ENCODE data around the gene ATP5F1A.
"Not testable (repeated sequence)": the region's sequence is repeated elsewhere in the genome, so short reads cannot be mapped to it uniquely, and the experiment has no call there.

The ATP5F1A gene

DNA sequence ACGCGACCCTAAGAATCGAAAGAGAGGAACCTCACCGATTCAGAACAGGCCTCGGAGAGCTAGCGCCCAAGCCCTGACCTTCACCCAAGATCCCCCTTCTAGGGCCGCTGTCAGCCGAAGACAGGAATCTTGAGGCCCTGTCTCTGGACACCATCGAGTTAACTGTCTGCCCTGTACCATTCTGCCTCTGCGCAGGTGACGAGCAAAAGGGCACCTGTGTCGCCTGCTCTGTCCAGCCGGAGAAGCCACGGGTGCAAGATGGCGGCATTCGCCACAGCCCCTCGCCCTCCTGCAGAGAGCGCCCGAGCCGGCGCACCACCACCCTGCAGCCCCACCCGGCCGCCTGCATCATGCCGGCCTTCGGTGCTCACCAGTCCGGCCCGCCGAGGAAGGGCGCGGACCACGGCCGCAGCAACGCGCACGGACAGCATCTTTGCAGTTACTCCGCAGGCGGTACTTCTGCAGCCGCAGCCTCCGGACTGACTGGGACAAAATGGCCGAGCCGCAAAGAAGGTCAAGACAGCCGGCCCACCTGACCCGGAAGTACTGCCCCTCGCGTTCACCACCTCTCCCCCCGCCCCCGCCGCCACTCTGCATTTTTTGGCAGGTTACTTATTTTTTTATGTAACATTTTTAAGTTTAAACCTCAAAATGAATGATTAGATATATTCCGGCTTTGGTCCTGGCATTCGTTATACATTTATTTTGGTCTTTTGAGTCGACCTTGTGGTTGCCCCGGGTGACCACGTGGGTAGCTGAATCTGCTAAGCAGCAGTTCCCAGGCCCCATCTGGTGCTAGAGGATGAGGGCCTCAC lies at the start of gene ATP5F1A:
Gene ATP5F1A (minus strand): TSS at position 496 of the 815 bp plus-strand sequence. CDS start 65 bp downstream, at position 431.
- peak; percentile 75 for DNase-seq

DNA sequence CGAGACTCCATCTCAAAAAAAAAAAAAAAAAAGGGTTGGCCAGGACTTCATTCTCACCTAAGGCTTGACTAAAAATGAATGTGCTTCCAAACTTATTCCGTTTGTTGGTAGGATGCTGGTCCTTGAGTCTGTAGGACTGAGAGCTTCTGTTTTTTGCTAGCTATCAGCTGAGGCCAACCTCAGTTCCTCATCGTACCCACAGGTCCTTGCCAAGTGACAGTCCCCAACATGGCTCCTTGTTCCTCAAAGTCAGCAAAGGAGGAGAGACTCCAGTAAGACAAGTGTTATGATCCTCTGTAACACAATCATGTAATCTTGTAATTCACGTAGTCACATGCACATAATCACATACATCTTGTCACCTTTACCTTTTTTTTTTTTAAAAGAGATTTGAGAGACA lies 43.1 kb upstream of the ATP5F1A start:
- no peak for DNase-seq

DNA sequence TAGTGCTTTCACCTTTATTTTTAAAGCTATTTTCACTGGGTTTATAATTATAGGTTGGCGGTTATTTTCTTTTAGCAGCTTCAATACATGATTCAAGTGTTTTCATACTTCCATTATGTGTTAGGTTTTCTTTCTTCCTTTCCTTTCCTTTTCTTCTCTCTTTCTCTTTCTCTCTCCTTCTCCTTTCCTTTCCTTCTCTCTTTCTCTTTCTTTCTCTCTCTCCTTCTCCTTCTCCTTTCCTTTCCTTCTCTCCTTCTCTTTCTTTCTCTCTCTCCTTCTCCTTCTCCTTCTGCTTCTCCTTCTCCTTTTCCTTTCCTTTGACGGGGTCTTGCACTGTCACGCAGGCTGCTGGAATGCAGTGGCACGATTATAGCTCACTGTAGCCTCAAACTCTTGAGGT lies 42.1 kb upstream of the ATP5F1A start:
- DNase-seq = no peak

DNA sequence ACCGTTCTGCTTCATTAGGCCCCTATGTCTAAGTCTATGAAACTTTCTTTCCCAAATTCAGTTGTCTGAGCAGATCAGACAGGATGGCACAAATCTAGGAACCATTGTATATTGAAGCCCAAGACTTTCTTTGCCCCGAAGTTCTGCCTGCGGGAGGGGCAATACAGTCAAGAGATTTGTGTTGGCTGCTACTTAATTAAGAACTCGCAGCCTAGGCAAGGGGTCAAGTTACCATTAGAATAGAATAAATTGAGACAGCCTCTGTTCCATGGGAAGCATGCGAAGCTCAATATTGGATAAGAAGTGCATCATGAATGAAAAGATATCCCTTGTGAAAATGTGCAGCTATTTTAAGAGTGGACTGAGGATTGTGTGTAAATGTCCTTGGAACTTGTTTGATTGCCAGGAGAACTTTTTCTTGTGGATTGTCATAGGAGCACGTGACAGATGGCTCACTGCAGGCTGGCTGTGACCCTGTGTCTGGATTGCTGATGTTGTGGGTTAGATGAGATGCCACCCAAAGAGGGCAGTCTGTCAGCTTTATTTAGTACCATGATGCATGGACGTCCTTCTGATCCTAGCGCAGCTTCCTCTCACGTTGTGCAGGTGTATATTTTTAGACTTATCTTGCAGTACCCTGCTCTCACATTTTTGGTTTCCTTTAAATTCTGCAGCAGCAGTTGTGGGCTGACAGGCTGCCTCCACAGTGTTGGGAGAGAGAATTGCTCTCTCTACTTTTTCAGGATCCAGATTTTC lies 37.0 kb upstream of the ATP5F1A start:
- DNase-seq = no peak

DNA sequence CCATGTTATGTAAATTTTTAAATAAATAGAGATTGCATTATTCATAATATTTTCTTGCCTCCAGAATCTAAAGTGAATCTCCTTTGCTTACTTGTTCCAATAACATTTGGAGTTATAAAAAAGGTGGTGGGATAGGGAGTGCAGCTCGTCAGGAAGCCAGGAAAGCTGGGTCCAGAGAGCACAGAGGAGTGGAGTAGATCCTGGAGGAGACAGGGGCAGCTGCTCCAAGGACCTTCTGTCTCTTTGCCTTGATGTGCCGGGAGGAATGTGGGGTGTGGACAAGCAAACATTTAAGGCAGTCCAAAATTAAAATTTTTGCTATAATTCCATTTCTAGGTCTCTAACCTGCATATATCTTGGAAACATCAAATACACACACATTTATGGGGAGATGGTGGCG lies 35.4 kb upstream of the ATP5F1A start:
- DNase-seq = no peak

DNA sequence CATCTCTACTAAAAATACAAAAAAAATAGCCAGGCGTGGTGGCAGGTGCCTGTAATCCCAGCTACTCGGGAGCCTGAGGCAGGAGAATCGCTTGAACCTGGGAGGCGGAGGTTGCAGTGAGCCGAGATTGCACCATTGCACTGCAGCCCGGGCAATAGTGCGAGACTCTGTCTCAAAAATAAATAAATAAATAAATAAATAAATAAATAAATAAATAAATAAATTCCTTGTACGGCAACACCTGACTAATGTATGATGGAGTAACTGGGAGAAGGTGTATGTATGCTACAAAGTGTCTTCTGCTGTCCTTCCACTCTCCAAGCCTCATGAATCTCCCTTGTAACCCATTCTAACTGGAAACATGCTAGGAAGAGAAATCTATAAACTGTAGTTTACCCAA lies 32.5 kb upstream of the ATP5F1A start:
- not testable (repeated sequence) for DNase-seq

DNA sequence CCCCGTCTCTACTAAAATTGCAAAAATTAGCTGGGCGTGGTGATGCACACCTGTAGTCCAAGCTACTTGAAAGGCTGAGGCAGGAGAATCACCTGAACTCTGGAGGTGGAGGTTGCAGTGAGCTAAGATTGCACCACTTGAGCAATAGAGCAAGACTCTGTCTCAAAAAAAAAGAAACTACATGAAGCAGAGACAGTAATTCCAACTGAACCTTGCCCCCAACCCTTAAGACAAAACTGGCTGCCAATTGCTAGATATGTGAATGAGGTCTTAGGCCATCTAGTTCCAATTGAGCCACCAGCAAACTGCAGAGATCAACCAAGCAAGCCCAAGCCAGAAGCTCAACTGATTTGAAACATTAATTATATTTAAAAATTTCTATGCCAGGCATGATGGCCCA lies 32.0 kb upstream of the ATP5F1A start:
- no peak for DNase-seq

DNA sequence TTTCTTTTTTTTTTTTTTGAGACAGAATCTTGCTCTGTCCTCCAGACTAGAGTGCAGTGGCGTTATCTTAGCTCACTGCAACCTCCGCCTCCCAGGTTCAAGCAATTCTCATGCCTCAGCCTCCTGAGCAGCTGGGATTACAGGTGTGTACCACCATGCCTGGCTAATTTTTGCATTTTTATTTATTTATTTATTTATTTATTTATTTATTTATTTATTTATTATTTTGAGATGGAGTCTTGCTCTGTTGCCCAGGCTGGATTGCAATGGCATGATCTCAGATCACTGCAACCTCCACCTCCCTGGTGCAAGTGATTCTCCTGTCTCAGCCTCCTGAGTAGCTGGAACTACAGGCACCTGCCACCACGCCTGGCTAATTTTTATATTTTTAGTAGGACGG lies 28.5 kb upstream of the ATP5F1A start:
- not testable (repeated sequence) for DNase-seq

DNA sequence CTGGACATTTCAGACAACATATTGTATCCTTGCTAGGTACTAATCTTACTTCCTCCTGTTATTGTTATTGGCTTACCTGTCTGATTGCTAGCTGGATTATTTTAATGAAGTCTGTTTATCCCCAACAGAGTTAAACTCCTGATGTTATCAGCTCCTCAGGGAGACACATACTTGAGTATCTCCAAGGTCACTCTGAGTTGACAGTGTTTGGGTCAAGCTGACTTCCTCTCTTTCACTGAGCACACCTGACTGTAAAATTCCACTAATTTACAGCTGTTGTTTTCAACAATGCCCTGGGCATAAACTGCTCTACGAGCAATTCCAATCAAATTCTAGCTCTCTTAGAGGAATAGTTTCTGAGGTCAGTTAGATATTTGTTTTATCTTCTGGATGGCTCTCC lies 15.7 kb upstream of the ATP5F1A start:
- no peak for DNase-seq

DNA sequence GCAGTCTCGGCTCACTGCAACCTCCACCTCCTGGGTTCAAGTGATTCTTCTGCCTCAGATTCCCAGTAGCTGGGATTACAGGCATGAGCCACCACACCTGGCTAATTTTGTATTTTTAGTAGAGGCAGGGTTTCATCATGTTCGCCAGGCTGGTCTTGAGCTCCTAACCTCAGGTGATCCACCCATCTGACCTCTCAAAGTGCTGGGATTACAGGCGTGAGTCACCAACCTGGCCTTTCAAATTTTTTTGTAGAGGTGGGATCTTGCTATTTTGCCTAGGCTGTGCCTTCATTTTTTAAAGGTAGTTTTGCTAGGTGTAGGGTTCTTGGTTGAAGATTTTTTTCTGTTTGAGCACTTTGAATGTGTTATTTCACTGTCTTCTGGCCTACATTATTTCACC lies 12.3 kb upstream of the ATP5F1A start:
- no peak for DNase-seq

DNA sequence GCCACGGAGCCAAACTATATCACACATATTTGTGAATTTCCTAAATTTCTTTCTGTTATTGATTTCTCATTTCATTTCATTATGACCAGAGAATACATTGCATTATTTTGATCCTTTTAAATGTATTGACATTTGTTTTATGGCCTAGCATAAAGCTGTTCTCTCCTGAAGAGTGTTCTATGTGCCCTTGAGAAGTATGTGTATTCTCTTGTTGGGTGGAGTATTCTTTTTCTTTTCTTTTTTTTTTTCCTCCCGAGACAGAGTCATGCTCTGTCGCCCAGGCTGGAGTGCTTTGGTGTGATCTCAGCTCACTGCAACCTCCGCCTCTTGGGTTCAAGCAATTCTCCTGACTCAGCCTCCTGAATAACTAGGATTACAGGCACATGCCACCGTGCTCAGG lies 11.3 kb upstream of the ATP5F1A start:
- no peak for DNase-seq

DNA sequence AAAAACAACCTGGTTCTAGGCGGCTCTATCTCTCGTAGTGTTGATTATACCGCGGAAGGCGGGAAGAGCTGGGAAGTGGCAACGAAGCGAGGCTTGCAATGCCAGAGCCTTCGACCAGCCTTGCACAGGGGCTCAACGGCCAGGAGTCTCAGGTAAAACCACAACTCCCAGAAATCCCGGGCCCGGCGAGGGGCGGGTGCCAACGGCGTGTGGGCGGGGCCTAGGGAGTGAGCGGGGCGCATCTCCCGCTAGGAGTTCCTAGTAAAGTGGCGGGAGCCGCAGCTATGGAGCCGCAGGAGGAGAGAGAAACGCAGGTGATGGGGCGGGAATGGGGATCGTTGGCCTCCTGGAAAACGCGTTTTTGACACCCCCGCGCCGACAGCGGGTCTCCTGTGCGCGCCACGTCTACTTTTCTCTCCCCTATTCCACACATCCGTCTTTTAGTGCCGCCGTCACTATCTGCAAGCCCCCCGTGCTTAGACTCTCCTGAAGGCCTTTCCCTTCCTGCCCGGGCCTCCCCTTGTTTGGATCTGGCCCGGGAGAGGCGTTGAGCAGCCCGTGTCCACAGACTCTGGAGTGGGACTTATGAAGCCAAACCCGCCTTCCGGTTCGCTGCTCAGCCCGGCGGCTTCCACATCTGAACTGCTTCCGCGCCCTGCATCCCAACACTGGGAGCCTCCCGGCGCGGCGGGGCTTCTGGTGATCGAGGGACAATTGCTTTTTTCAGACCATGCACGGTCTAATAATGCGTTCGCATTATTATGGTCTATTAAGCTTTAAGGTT lies 6.2 kb upstream of the ATP5F1A start, which contains the start of gene HAUS1:
Gene HAUS1 (plus strand): TSS at position 258 of the 784 bp plus-strand sequence. CDS start 27 bp downstream, at position 285.
- DNase-seq = peak; percentile 96

DNA sequence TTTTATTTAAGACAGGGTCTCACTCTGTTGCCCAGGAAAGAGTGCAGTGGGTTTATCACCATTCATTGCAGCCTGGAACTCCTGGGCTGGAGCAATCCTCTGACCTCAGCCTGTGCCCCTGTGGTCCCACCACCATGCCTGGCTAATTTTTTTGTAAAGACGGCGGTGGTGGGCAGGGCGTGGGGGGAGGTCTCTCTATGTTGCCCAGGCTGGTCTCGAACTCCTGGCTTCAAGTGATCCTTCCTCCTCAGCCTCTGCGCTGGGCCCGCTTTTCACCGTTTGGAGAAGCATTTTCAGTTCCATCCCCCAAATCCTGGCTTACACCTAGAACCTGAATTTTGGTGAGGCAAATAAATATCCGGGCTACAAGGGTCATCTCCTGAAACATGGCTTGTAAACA lies 1.4 kb upstream of the ATP5F1A start:
- DNase-seq = no peak

DNA sequence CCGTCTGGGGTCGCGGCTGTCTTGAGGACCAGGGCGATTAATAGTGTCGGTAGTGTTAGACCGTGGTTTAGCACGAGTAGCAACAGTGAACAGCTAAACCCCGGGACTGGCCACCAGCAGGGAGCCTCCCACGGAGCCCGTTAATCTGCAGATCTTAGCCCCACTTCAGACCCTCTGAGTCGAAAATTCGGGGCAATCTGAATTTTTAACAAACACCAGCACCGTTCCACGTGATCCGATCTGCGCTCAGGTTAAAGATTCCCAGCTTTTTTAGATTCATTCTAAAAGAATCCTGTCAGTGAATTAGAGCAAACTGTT lies 479 bp upstream of the ATP5F1A start:
- DNase-seq = no peak

DNA sequence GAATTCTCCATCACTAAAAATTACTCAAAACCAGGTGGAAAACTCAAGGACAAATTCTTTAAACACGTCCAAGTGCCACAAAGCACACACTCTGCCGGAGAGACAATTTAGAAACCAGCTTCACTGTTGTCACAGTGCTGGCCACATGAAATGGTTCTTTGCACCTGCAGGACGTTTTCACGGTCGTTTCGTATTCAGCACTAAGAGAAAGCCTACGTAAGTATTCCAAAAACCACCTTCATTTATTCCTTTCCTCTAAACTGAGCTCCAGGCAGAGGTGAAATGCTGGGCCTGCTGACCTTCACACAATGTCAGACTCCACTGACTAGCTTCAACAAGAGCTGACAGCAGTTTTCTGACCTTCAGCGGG lies 680 bp downstream of the ATP5F1A start:
- no peak for DNase-seq

DNA sequence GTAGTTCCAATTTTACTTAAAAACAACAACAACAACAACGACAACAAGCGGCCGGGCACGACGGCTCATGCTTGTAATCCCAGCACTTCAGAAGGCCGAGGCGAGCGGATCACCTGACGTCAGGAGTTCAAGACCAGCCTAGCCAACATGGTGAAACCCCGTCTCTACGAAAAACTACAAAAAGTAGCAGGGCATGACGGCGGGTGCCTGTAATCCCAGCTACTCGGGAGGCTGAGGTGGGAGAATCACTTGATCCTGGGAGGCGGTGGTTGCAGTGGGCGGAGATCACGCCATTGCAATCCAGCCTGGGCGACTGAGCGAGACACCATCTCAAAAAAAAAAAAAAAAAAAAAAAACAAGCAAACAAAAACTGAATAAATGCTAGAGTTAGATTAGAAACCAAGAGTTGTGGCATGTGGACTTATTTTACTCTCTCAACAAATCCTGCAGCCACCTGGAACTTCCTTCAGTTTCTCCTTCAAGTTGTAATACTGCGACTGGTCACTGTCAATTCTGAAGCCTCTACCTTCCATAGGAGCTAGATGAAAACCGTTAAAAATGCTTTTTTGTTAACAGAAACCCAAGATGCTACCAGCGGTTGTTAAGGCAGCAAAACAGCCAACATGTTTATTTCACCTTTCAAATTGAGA lies 1.3 kb downstream of the ATP5F1A start:
- no peak for DNase-seq

DNA sequence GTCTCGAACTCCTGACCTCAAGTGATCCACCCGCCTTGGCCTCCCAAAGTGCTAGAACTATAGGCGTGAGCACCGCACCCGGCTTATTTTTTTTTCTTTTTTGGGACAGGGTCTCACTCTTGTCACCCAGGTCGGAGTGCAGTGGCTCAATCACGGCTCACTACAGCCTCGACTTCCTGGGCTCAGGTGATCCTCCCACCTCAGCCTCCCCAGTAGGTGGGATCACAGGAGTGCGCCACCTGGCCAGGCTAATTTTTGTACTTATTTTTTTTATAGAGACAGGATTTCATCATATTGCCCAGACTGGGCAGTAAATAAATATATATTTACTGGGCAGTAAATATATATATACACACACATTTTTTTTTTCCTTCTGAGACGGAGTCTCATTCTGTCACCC lies 2.6 kb downstream of the ATP5F1A start:
- DNase-seq = no peak

DNA sequence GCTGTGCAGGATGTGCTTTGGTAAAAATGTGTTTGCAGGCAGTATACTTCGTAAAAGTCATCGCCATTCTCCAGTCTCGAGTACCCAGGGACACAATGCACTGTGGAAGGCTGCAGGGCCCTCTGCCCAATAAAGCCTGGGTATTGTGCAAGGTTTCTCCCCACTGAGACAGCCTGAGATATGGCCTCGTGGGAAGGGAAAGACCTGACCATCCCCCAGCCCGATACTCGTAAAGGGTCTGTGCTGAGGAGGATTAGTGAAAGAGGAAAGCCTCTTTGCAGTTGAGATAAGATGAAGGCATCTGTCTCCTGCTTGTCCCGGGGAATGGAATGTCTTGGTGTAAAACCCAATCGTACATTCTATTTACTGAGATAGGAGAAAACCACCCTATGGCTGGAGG lies 9.6 kb downstream of the ATP5F1A start:
- DNase-seq = not testable (repeated sequence)

DNA sequence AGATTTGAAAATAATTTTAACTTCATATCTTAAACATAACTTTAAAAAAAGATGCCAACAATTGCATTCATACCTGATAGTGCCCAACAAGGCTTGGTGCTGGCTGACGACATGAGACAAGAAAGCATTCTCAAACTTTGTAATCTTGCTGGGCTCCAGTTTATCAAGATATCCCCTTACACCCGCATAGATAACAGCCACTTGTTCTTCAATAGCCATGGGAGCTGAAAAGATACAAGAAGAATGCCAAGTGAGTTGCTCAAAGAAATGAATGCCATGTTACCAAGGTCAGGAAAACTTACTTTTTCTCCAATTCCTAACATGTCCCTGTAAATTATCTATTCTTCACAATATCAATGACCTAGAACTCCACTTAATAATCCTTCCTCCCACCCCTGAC lies 13.7 kb downstream of the ATP5F1A start:
- DNase-seq = no peak

DNA sequence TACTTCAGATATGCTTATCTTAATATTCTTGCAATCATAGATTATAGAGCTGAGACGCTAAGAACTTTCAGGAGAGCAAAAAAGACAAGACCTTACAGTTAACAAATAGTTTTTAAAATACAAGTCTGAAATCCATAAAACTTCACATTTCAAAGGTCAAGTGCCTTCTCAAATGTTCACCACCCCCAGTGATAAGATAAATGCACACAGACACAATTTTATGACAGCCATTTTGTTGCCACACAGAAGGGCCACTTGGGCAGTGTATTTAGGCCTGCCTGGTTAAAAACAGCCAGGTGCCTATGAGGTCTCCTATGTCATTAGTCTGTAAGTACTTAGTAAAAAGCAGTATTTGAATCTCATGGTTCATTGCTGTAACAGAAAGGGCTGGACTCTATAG lies 17.9 kb downstream of the ATP5F1A start:
- no peak for DNase-seq

DNA sequence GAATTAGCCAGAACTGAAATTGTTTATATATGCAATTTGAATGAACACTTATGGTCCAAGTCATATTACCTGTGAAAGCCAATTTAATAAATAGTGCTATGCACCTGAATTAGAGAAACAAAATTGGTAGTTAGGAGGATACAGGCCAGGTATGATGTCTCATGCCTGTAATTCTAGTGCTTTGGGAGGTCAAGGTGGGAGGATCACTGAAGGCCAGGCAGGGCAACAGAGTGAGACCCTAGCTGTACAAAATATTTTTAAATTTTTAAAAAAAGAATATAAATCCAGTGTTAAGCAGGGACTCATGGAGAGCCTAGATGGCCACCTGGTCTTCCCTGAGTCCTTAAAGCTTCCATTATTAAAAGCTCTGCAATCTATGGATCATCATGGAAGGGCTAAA lies 18.8 kb downstream of the ATP5F1A start:
- DNase-seq = no peak

DNA sequence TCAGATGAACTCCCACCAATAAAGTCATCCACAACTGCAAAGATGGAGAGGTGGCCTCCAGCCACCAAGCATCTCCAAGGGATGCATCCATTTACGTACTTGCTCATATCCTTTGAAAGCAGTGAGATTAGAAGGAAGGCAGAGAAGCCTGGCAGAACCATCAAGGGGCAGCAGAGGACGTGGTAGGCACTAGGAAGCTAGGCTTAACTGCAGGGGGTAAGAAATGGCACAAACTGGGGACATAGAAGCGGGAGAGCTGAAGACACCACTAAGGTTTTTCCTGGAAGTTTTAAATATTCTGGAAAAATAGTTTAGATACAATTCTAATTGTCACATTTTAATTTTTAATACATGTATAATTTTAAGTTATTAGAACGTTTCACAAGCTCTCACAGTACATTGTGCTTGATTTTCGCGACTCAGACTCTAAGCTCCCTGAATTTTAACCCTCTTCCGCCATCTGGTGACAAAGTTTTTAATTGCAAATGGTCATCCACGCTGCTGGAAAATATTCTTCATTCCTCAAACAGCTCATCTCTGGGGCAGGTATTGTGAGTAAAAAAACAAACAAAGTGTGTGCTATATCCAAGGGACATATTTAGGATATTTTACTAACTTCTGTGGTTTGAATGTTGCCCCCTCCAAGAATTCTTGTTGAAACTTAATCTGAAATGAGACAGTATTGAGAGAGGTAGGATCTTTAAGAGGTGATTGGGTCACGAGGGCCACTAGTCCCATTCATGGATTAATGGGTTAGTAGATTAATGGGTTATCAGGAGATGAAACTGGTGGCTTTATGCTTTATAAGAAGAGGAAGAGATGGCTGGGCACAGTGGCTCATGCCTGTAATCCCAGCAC lies 24.4 kb downstream of the ATP5F1A start:
- peak; percentile 48 for DNase-seq
